B cell (primary cell): ENCODE data around the gene TNF. TPM values are rescaled to one million over a fixed set of nuclear protein-coding genes. Genes with fewer than 3 reads are reported as not detected.

Experiments
- ATAC-seq: fragments of 200-7000 bp; cut with Tn5 transposase; one replicate; pipeline ENCODE4 v1.10.0; 2021; ENCODE audit warnings: low read depth, mild to moderate bottlenecking, moderate number of reproducible peaks, moderate library complexity
- CTCF ChIA-PET: fragments of 350-600 bp; sonication (Branson Sonifier 250); formaldehyde crosslinking; loops from one replicate; lab custom pipeline; 2021; ENCODE audit warnings: antibody characterized with exemption, inconsistent platforms; lab: Charles Lee
- POLR2A ChIA-PET: fragments of 350-600 bp; sonication (Branson Sonifier 250); formaldehyde crosslinking; loops from one replicate; lab custom pipeline; 2021; ENCODE audit warnings: antibody characterized with exemption; lab: Charles Lee
- DNase-seq: peaks from one replicate; pipeline ENCODE4 v3.0.0; 2013
- H2AFZ ChIP-seq: 2 replicates; pipeline ENCODE4 v1.6.1; 2012; ENCODE audit warnings: mild to moderate bottlenecking, low read depth, low read length; ENCODE audit not compliant: insufficient read depth, poor library complexity, severe bottlenecking
- H3K27ac ChIP-seq, 2 donors: 1 replicate in 1 of 2; 2 replicates in 1 of 2; pipeline ENCODE4 v1.5.1; 2012 to 2013; ENCODE audit warnings: low read length in 2 of 2, mild to moderate bottlenecking in 2 of 2, moderate library complexity in 1 of 2
- H3K27me3 ChIP-seq, 4 experiments: fragments of 200-600 bp in 1 of 4; sonication (generic) in 1 of 4; replicated peaks in 1 of 4; 1 replicate in 2 of 4; 2 replicates in 2 of 4; pipeline versions ENCODE4 v1.6.1 to v1.7.0; 2013 to 2016; ENCODE audit warnings: low read length in 3 of 4, mild to moderate bottlenecking in 2 of 4, mixed read lengths in 1 of 4, moderate library complexity in 1 of 4; ENCODE audit not compliant: insufficient read depth in 4 of 4, control insufficient read depth in 3 of 4; ENCODE audit errors: control extremely low read depth in 1 of 4
- H3K36me3 ChIP-seq, 2 experiments: replicated peaks in 1 of 2; 1 replicate in 1 of 2; 2 replicates in 1 of 2; pipeline versions ENCODE4 v1.6.1 to v1.7.1; 2013; ENCODE audit warnings: low read length in 1 of 2; ENCODE audit not compliant: insufficient read depth in 2 of 2, control insufficient read depth in 1 of 2; ENCODE audit errors: control extremely low read depth in 1 of 2, extremely low read depth in 1 of 2
- H3K4me1 ChIP-seq, 2 donors: fragments of 200-600 bp in 1 of 2; sonication (generic) in 1 of 2; 1 replicate in 1 of 2; 2 replicates in 1 of 2; pipeline versions ENCODE4 v1.5.1 to v1.6.1; 2013 to 2017; ENCODE audit warnings: low read length in 2 of 2; ENCODE audit not compliant: control insufficient read depth in 2 of 2, insufficient read depth in 2 of 2
- H3K4me2 ChIP-seq: replicated peaks from 2 replicates; pipeline ENCODE3; 2012; ENCODE audit warnings: mild to moderate bottlenecking, low read depth, low read length; ENCODE audit not compliant: poor library complexity, severe bottlenecking
- H3K4me3 ChIP-seq, 5 experiments: fragments of 200-600 bp in 1 of 5; sonication (generic) in 1 of 5; 1 replicate in 3 of 5; 2 replicates in 2 of 5; pipeline versions ENCODE4 v1.5.1 to v1.7.0; 2011 to 2016; ENCODE audit warnings: low read length in 4 of 5, mild to moderate bottlenecking in 4 of 5, low read depth in 2 of 5, control low read depth in 1 of 5, moderate library complexity in 1 of 5; ENCODE audit not compliant: insufficient read depth in 1 of 5; ENCODE audit errors: control extremely low read depth in 1 of 5, extremely low read depth in 1 of 5
- H3K79me2 ChIP-seq: fragments of 200-600 bp; sonication (generic); one replicate; pipeline ENCODE4 v1.6.0; 2016; ENCODE audit warnings: low read length; ENCODE audit not compliant: control insufficient read depth, insufficient read depth
- H3K9ac ChIP-seq: fragments of 200-600 bp; sonication (generic); 2 replicates; pipeline ENCODE4 v1.6.1; 2017; ENCODE audit warnings: mild to moderate bottlenecking, low read length, moderate library complexity
- H3K9me3 ChIP-seq, 3 donors: one replicate each; pipeline versions ENCODE4 v1.6.1 to v1.7.1; 2013; ENCODE audit warnings: low read length in 2 of 3; ENCODE audit not compliant: control insufficient read depth in 2 of 3, insufficient read depth in 1 of 3; ENCODE audit errors: control extremely low read depth in 1 of 3
- H4K20me1 ChIP-seq: 2 replicates; pipeline ENCODE4 v1.6.0; 2012; ENCODE audit warnings: mild to moderate bottlenecking, low read length; ENCODE audit not compliant: insufficient read depth, control insufficient read depth, poor library complexity, severe bottlenecking
- H3K27ac Mint-ChIP-seq: one replicate; pipeline ENCODE4 v1.8.0; 2021; ENCODE audit warnings: mixed read lengths
- H3K27me3 Mint-ChIP-seq: one replicate; pipeline ENCODE4 v1.8.0; 2021; ENCODE audit warnings: mixed read lengths
- H3K4me1 Mint-ChIP-seq: one replicate; pipeline ENCODE4 v1.8.0; 2021; ENCODE audit warnings: mixed read lengths
- H3K4me3 Mint-ChIP-seq: one replicate; pipeline ENCODE4 v1.8.0; 2021; ENCODE audit warnings: mixed read lengths
- H3K9me3 Mint-ChIP-seq: one replicate; pipeline ENCODE4 v1.8.0; 2022; ENCODE audit warnings: mixed read lengths; ENCODE audit not compliant: insufficient read depth
- CTCF ChIP-seq: fragments of 200-600 bp; IDR thresholded peaks from one replicate; pipeline ENCODE4 v1.8.0; 2022; ENCODE audit warnings: antibody characterized with exemption, mild to moderate bottlenecking
- EZH2 ChIP-seq: IDR thresholded peaks from 2 replicates; pipeline ENCODE4 v1.6.1; 2012; ENCODE audit warnings: borderline replicate concordance, low read depth, mild to moderate bottlenecking, moderate library complexity, low read length; ENCODE audit not compliant: insufficient read depth, poor library complexity, severe bottlenecking
- WGBS: methylation state at CpG from one replicate; pipeline ENCODE4 v1.1.5; 2013; ENCODE audit warnings: missing lambda C conversion rate; ENCODE audit not compliant: insufficient coverage; 5-methylcytosine and 5-hydroxymethylcytosine counted together
- intact Hi-C: fragments of 100-400 bp; cut with micrococcal nuclease; formaldehyde crosslinking; loops from one replicate; pipeline ENCODE4 v1.10.0; 2022
- polyA plus RNA-seq: library from polyadenylated mRNA; depleted of rRNA; stranded (reverse); fragments of >200 nt; gene quantifications from 2 replicates; pipeline ENCODE4 v1.2.3, GENCODE V29; 2012
- total RNA-seq, 2 donors: library from RNA; stranded (reverse); fragments of 120-200 nt in 1 of 2; gene quantifications; 1 replicate in 1 of 2; 2 replicates in 1 of 2; pipeline versions ENCODE4 v1.2.3 to v1.2.4, GENCODE V29; 2013 to 2022

TNF gene
- total and polyA plus RNA-seq, 2 donors (not counting 1 experiment from before 2014, with no cell fraction given): 21.9 to 22.2 TPM

GRCh38 chr6:31531162-31531561 is 44.2 kb upstream of the TNF start:
- Mint-ChIP-seq H3K4me3 (no peak overlapping the region), H3K27ac (no peak overlapping the region), H3K27me3 (no peaks in the 10 kb centered on the region), H3K4me1 (peaks cover 14% of the 10 kb centered on the region), H3K9me3 (no peaks in the 10 kb centered on the region)
- POLR2A ChIA-PET: interaction anchor here (0.6 kb wide), 1 partner anchor 138 kb away, joined by 11 read pairs; no protein-coding TSS in a partner anchor
- no peak overlapping the region for H3K4me2 ChIP-seq
- DNase-seq (no peak), ATAC-seq (no peak)
- no peaks in the 10 kb centered on the region for H3K27me3 ChIP-seq
- intact Hi-C loops: no loop called here
- TF ChIP-seq EZH2 (no peak), CTCF (no peak)
- peaks cover 3 to 63% of the 10 kb centered on the region in 2 experiments for H3K36me3 ChIP-seq
- no peaks in the 10 kb centered on the region for H3K4me1 ChIP-seq
- peaks cover 62% of the 10 kb centered on the region for H4K20me1 ChIP-seq
- no peak overlapping the region for H3K27ac ChIP-seq
- H3K79me2 ChIP-seq: peaks cover 10% of the 10 kb centered on the region
- WGBS: 100% methylated on average over 1 of the region's 7 CpGs
- no peak overlapping the region for H2AFZ ChIP-seq
- no peak overlapping the region for H3K4me3 ChIP-seq
- no peak overlapping the region for H3K9ac ChIP-seq
- H3K9me3 ChIP-seq: no peaks in the 10 kb centered on the region
- CTCF ChIA-PET: interaction anchor here (1.3 to 1.4 kb wide), 2 partner anchors 10 to 259 kb away, joined by 3 to 4 read pairs; no protein-coding TSS in a partner anchor

GRCh38 chr6:31531771-31532643 is 43.4 kb upstream of the TNF start:
- no peak overlapping the region for H3K4me2 ChIP-seq
- POLR2A ChIA-PET: interaction anchor here (0.6 kb wide), 1 partner anchor 139 kb away, joined by 11 read pairs; no protein-coding TSS in a partner anchor
- H3K9me3 Mint-ChIP-seq: no peaks in the 10 kb centered on the region
- peaks cover 4 to 71% of the 10 kb centered on the region in 2 experiments for H3K36me3 ChIP-seq
- intact Hi-C loops: no loop called here
- H3K27ac Mint-ChIP-seq: peak overlapping the region; percentile 15
- H3K9me3 ChIP-seq: no peaks in the 10 kb centered on the region
- H2AFZ ChIP-seq: no peak overlapping the region
- peaks cover 71% of the 10 kb centered on the region for H4K20me1 ChIP-seq
- H3K4me3 Mint-ChIP-seq: no peak overlapping the region
- ATAC-seq (no peak), DNase-seq (no peak)
- H3K79me2 ChIP-seq: peaks cover 15% of the 10 kb centered on the region
- no peaks in the 10 kb centered on the region for H3K27me3 Mint-ChIP-seq
- no peak overlapping the region for H3K4me3 ChIP-seq
- H3K4me1 ChIP-seq: no peaks in the 10 kb centered on the region
- H3K27ac ChIP-seq: no peak overlapping the region
- TF ChIP-seq EZH2 (no peak), CTCF (no peak)
- H3K9ac ChIP-seq: no peak overlapping the region
- whole genome bisulfite sequencing: 78% methylated on average over 1 of the region's 9 CpGs
- CTCF ChIA-PET: interaction anchor here (1.3 to 1.4 kb wide), 2 partner anchors 9 to 258 kb away, joined by 3 to 4 read pairs; no protein-coding TSS in a partner anchor
- H3K27me3 ChIP-seq: no peaks in the 10 kb centered on the region
- peaks cover 14% of the 10 kb centered on the region for H3K4me1 Mint-ChIP-seq
